B cell (primary cell): ENCODE measurements around the gene ATP7B. TPM values are rescaled to one million over a fixed set of nuclear protein-coding genes. Genes with fewer than 3 reads are reported as not detected.

Source experiments
- ATAC-seq: fragments of 200-7000 bp; cut with Tn5 transposase; one replicate; pipeline ENCODE4 v1.10.0; 2021; ENCODE audit warnings: low read depth, mild to moderate bottlenecking, moderate number of reproducible peaks, moderate library complexity
- CTCF ChIA-PET: fragments of 350-600 bp; sonication (Branson Sonifier 250); formaldehyde crosslinking; loops from one replicate; lab custom pipeline; 2021; ENCODE audit warnings: antibody characterized with exemption, inconsistent platforms; lab: Charles Lee
- POLR2A ChIA-PET: fragments of 350-600 bp; sonication (Branson Sonifier 250); formaldehyde crosslinking; loops from one replicate; lab custom pipeline; 2021; ENCODE audit warnings: antibody characterized with exemption; lab: Charles Lee
- DNase-seq: peaks from one replicate; pipeline ENCODE4 v3.0.0; 2013
- H2AFZ ChIP-seq: 2 replicates; pipeline ENCODE4 v1.6.1; 2012; ENCODE audit warnings: mild to moderate bottlenecking, low read depth, low read length; ENCODE audit not compliant: insufficient read depth, poor library complexity, severe bottlenecking
- H3K27ac ChIP-seq, 2 donors: 1 replicate in 1 of 2; 2 replicates in 1 of 2; pipeline ENCODE4 v1.5.1; 2012 to 2013; ENCODE audit warnings: low read length in 2 of 2, mild to moderate bottlenecking in 2 of 2, moderate library complexity in 1 of 2
- H3K27me3 ChIP-seq, 4 experiments: fragments of 200-600 bp in 1 of 4; sonication (generic) in 1 of 4; replicated peaks in 1 of 4; 1 replicate in 2 of 4; 2 replicates in 2 of 4; pipeline versions ENCODE4 v1.6.1 to v1.7.0; 2013 to 2016; ENCODE audit warnings: low read length in 3 of 4, mild to moderate bottlenecking in 2 of 4, mixed read lengths in 1 of 4, moderate library complexity in 1 of 4; ENCODE audit not compliant: insufficient read depth in 4 of 4, control insufficient read depth in 3 of 4; ENCODE audit errors: control extremely low read depth in 1 of 4
- H3K36me3 ChIP-seq, 2 experiments: replicated peaks in 1 of 2; 1 replicate in 1 of 2; 2 replicates in 1 of 2; pipeline versions ENCODE4 v1.6.1 to v1.7.1; 2013; ENCODE audit warnings: low read length in 1 of 2; ENCODE audit not compliant: insufficient read depth in 2 of 2, control insufficient read depth in 1 of 2; ENCODE audit errors: control extremely low read depth in 1 of 2, extremely low read depth in 1 of 2
- H3K4me1 ChIP-seq, 2 donors: fragments of 200-600 bp in 1 of 2; sonication (generic) in 1 of 2; 1 replicate in 1 of 2; 2 replicates in 1 of 2; pipeline versions ENCODE4 v1.5.1 to v1.6.1; 2013 to 2017; ENCODE audit warnings: low read length in 2 of 2; ENCODE audit not compliant: control insufficient read depth in 2 of 2, insufficient read depth in 2 of 2
- H3K4me2 ChIP-seq: replicated peaks from 2 replicates; pipeline ENCODE3; 2012; ENCODE audit warnings: mild to moderate bottlenecking, low read depth, low read length; ENCODE audit not compliant: poor library complexity, severe bottlenecking
- H3K4me3 ChIP-seq, 5 experiments: fragments of 200-600 bp in 1 of 5; sonication (generic) in 1 of 5; 1 replicate in 3 of 5; 2 replicates in 2 of 5; pipeline versions ENCODE4 v1.5.1 to v1.7.0; 2011 to 2016; ENCODE audit warnings: low read length in 4 of 5, mild to moderate bottlenecking in 4 of 5, low read depth in 2 of 5, control low read depth in 1 of 5, moderate library complexity in 1 of 5; ENCODE audit not compliant: insufficient read depth in 1 of 5; ENCODE audit errors: control extremely low read depth in 1 of 5, extremely low read depth in 1 of 5
- H3K79me2 ChIP-seq: fragments of 200-600 bp; sonication (generic); one replicate; pipeline ENCODE4 v1.6.0; 2016; ENCODE audit warnings: low read length; ENCODE audit not compliant: control insufficient read depth, insufficient read depth
- H3K9ac ChIP-seq: fragments of 200-600 bp; sonication (generic); 2 replicates; pipeline ENCODE4 v1.6.1; 2017; ENCODE audit warnings: mild to moderate bottlenecking, low read length, moderate library complexity
- H3K9me3 ChIP-seq, 3 donors: one replicate each; pipeline versions ENCODE4 v1.6.1 to v1.7.1; 2013; ENCODE audit warnings: low read length in 2 of 3; ENCODE audit not compliant: control insufficient read depth in 2 of 3, insufficient read depth in 1 of 3; ENCODE audit errors: control extremely low read depth in 1 of 3
- H4K20me1 ChIP-seq: 2 replicates; pipeline ENCODE4 v1.6.0; 2012; ENCODE audit warnings: mild to moderate bottlenecking, low read length; ENCODE audit not compliant: insufficient read depth, control insufficient read depth, poor library complexity, severe bottlenecking
- H3K27ac Mint-ChIP-seq: one replicate; pipeline ENCODE4 v1.8.0; 2021; ENCODE audit warnings: mixed read lengths
- H3K27me3 Mint-ChIP-seq: one replicate; pipeline ENCODE4 v1.8.0; 2021; ENCODE audit warnings: mixed read lengths
- H3K4me1 Mint-ChIP-seq: one replicate; pipeline ENCODE4 v1.8.0; 2021; ENCODE audit warnings: mixed read lengths
- H3K4me3 Mint-ChIP-seq: one replicate; pipeline ENCODE4 v1.8.0; 2021; ENCODE audit warnings: mixed read lengths
- H3K9me3 Mint-ChIP-seq: one replicate; pipeline ENCODE4 v1.8.0; 2022; ENCODE audit warnings: mixed read lengths; ENCODE audit not compliant: insufficient read depth
- CTCF ChIP-seq: fragments of 200-600 bp; IDR thresholded peaks from one replicate; pipeline ENCODE4 v1.8.0; 2022; ENCODE audit warnings: antibody characterized with exemption, mild to moderate bottlenecking
- EZH2 ChIP-seq: IDR thresholded peaks from 2 replicates; pipeline ENCODE4 v1.6.1; 2012; ENCODE audit warnings: borderline replicate concordance, low read depth, mild to moderate bottlenecking, moderate library complexity, low read length; ENCODE audit not compliant: insufficient read depth, poor library complexity, severe bottlenecking
- WGBS: methylation state at CpG from one replicate; pipeline ENCODE4 v1.1.5; 2013; ENCODE audit warnings: missing lambda C conversion rate; ENCODE audit not compliant: insufficient coverage; 5-methylcytosine and 5-hydroxymethylcytosine counted together
- intact Hi-C: fragments of 100-400 bp; cut with micrococcal nuclease; formaldehyde crosslinking; loops from one replicate; pipeline ENCODE4 v1.10.0; 2022
- polyA plus RNA-seq: library from polyadenylated mRNA; depleted of rRNA; stranded (reverse); fragments of >200 nt; gene quantifications from 2 replicates; pipeline ENCODE4 v1.2.3, GENCODE V29; 2012
- total RNA-seq, 2 donors: library from RNA; stranded (reverse); fragments of 120-200 nt in 1 of 2; gene quantifications; 1 replicate in 1 of 2; 2 replicates in 1 of 2; pipeline versions ENCODE4 v1.2.3 to v1.2.4, GENCODE V29; 2013 to 2022

The ATP7B gene
- total and polyA plus RNA-seq, 2 donors (not counting 1 experiment from before 2014, with no cell fraction given), result 0.10 to 0.91 TPM

- H3K9me3 ChIP-seq, result no peaks in the 10 kb centered on the region
- DNase-seq (no peak), ATAC-seq (no peak)
- no peak overlapping the region for H3K9ac ChIP-seq
- H3K4me3 ChIP-seq, result no peak overlapping the region
- no peak overlapping the region for H3K4me2 ChIP-seq
- H3K27me3 ChIP-seq, result no peaks in the 10 kb centered on the region
- ChIA-PET CTCF (no interaction called here), POLR2A (no interaction called here)
- H3K27ac Mint-ChIP-seq, result no peak overlapping the region
- H3K36me3 ChIP-seq, result peaks cover 3 to 48% of the 10 kb centered on the region in 2 experiments
- no peaks in the 10 kb centered on the region for H3K9me3 Mint-ChIP-seq
- H3K27me3 Mint-ChIP-seq, result no peaks in the 10 kb centered on the region
- peaks cover 35% of the 10 kb centered on the region for H3K79me2 ChIP-seq
- peaks cover 18% of the 10 kb centered on the region for H4K20me1 ChIP-seq
- H3K4me1 ChIP-seq, result no peaks in the 10 kb centered on the region
- TF ChIP-seq EZH2 (no peak), CTCF (no peak)
- intact Hi-C loops, result no loop called here
- H3K27ac ChIP-seq, result no peak overlapping the region
- H3K4me3 Mint-ChIP-seq, result no peak overlapping the region
- no peak overlapping the region for H2AFZ ChIP-seq
- peaks cover 13% of the 10 kb centered on the region for H3K4me1 Mint-ChIP-seq
- WGBS, result 97% methylated on average over 3 of the region's 3 CpGs
Observed at GRCh38 chr13:52026246-52026626, 15.0 kb upstream of the ATP7B start.

GRCh38 chr13:52025475-52026245, 14.4 kb upstream of the ATP7B start:
- no peaks in the 10 kb centered on the region for H3K27me3 Mint-ChIP-seq
- TF ChIP-seq CTCF (no peak), EZH2 (no peak)

More at GRCh38 chr13:52025475-52026245, 14.4 kb upstream of the ATP7B start:
- Histone ChIP-seq H3K27me3 (no peaks in the 10 kb centered on the region), H3K36me3 (peaks cover 3 to 54% of the 10 kb centered on the region in 2 experiments), H2AFZ (no peak overlapping the region), H3K9me3 (no peaks in the 10 kb centered on the region), H3K9ac (no peak overlapping the region), H3K79me2 (peaks cover 35% of the 10 kb centered on the region), H3K4me3 (no peak overlapping the region), H4K20me1 (peaks cover 18% of the 10 kb centered on the region), H3K27ac (no peak overlapping the region), H3K4me1 (no peaks in the 10 kb centered on the region), H3K4me2 (no peak overlapping the region)
- no peak overlapping the region for H3K27ac Mint-ChIP-seq
- POLR2A ChIA-PET, result no interaction called here
- H3K9me3 Mint-ChIP-seq, result no peaks in the 10 kb centered on the region
- no peak overlapping the region for H3K4me3 Mint-ChIP-seq
- peaks cover 13% of the 10 kb centered on the region for H3K4me1 Mint-ChIP-seq
- WGBS, result 98% methylated on average over 6 of the region's 8 CpGs
- intact Hi-C loops, result no loop called here
- CTCF ChIA-PET, result no interaction called here
- ATAC-seq (no peak), DNase-seq (no peak)
